GM18507 (cell line): ENCODE results near the gene GARS1.
A peak's percentile ranks its signal among the peaks of the same experiment; 100 is the strongest.
"Not testable (repeated sequence)": the region's sequence is repeated elsewhere in the genome, so short reads cannot be mapped to it uniquely, and the experiment has no call there.

ENCODE experiments used
- DNase-seq: peaks from one replicate; pipeline ENCODE4 v3.0.0; 2011; ENCODE audit warnings: low read depth; ENCODE audit not compliant: insufficient read length; ENCODE audit errors: extremely low spot score
- FAIRE-seq: peaks from 2 replicates; lab custom pipeline; 2011; peaks lifted over from hg19 to GRCh38; lab: Jason Lieb, UNC

GARS1 gene

GRCh38 chr7:30570238-30570637 is 24.4 kb upstream of the GARS1 start:
- not testable (repeated sequence) for FAIRE-seq, DNase-seq

DNA sequence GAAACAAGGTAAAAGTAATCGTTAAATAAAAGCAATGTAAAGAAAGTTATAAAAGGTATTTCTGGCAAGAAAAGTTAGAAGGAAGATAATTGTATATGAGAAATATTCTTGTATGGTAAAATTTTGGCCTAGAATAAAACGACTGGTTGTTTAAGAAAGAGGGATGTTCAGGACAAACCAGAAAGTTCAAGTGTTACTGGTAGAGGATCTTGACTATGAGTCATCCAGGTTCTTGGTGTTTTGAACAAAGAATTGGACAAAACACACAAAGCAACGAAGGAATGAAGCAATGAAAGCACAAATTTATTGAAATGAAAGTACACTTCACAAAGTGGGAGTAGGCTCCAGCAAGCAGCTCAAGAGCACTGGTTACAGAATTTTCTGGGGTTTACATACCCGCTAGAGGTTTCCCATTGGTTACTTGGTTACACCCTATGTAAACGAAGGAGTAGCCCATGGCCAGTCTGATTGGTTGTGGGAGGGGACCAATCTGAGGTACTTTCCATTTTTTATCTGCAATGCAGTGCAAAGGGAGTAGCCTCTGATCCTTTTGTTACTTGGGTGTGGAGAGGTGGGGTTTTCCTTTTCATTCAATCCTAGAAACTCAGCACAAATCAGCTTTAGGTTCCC is 22.4 kb upstream of the GARS1 start:
- no peak for FAIRE-seq
- no peak for DNase-seq

DNA sequence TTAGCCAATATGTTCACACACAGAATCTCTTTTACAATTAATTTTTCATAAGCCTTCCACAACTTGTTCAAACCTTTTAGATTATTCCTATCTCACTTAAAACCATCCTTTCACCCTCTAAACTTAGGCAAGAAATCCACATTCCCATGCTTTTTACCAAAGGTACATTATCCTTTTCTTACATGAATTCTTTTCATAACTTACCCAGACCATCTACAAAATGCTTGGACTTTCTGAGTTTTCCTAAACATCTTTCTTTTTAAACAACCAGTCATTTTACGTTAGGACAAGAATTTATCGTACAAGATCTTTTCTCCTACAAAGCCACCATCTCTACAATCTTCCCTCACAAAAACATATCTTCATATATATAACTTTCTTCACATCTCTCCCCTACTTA is 18.8 kb upstream of the GARS1 start:
- FAIRE-seq (no peak), DNase-seq (no peak)

DNA sequence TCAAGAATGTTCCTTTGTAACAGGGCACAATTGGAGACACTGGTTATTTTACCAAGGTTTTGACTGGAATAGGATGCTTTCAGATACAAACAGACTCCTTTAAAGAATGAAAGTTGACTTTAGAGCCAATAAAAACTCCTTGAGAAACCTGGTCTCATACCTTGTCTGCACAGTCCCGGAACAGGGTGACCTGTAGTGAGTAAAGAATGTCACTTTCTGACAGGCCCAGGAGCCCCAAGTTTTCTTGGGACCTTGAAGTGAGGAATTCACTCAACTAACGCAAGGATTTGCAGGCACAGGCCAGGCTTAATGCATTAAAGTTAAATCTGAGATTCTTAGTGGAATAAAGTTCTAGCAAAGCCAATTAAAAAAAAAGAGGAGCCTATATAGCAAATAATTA is 11.5 kb upstream of the GARS1 start:
- no peak for DNase-seq
- no peak for FAIRE-seq

DNA sequence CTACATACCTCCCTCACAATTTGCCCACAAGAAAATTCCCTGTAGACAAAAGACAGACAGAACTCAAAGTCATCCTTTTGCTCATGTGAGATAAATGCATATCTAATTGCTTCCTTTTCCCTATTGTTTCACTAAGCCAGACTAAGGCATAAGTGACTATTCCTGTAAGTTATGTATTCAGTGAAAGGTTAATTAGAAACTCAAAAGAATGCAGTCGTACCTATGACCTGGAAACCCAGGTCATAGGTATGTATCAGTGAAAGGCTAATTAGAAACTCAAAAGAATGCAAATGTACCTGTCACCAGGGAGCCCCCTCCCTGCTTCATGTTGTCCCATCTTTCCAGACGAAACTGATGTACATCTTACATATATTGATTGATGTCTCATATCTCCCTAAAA is 10.3 kb upstream of the GARS1 start:
- FAIRE-seq (peak; percentile 26), DNase-seq (no peak)

DNA sequence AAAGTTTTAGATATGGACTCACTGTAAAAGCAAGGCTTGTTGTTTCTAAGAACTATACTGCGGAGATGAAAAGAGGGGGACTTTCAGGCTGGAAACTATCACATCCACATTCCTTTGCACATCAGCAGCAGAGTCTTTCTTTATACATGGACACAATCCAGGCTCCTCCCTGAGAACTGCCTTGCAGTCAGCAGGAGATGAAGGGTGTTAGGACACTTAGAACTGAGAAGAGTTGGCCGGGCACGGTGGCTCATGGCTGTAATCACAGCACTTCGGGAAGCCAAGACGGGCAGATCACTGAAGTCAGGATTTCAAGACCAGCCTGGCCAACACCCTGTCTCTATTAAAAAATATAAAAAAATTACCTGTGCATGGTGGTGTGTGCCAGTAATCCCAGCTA is 9.7 kb upstream of the GARS1 start:
- FAIRE-seq (no peak), DNase-seq (no peak)

DNA sequence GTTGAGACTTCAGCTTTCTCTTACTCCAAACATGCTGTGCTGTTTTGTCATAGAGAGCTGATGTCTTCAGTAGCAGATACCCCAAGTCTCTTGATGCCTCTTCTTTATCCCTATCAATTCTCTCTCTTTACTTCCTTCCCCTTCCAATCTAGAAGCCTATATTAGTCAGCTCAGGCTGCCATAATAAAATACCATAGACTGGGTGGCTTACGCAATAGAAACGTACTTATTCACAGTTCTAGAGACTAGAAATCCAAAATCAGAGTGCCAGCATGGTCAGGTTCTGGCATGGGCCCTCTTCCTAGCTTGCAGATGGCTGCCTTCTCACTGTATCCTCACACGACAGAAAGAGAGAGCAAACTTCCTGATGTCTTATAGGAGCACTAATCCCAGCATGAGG is 9.0 kb upstream of the GARS1 start:
- no peak for FAIRE-seq
- no peak for DNase-seq

- not testable (repeated sequence) for FAIRE-seq
Observed at GRCh38 chr7:30587547-30587946, 7.1 kb upstream of the GARS1 start.

GRCh38 chr7:30589111-30589510 is 5.6 kb upstream of the GARS1 start:
- FAIRE-seq (no peak), DNase-seq (no peak)

More at GRCh38 chr7:30587547-30587946, 7.1 kb upstream of the GARS1 start:
- DNase-seq, result not testable (repeated sequence)

GRCh38 chr7:30594048-30594539 is 584 bp upstream of the GARS1 start:
- FAIRE-seq (no peak), DNase-seq (peak; percentile 23)

DNA sequence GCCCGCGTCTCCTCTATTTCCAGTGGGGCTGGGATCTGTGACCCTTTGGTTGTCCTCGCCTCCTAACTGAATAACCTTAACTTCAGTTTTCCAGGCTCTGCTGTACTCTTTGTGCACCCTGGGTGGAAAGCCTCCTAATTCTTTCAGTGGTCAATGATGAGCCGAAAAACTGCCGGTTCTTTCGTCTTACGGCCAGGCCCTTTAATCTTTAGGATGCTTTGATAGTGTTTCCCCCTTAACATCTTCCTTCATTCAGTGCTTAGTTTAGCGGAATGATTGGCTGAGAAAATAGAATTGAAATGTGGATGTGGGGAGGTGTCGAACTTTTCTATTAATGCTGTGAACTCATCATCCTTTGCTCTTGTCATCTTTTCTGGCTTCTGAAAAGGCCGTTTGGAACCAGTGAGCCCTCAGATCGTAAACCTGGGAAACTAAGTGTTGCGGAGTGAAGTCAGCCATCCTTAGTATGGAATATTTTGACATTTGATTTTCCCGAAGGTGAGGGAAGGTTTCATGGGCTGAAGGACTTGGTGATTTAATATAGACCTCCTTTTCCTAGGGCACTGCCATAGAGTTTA is 847 bp downstream of the GARS1 start:
- FAIRE-seq (peak; percentile 21), DNase-seq (no peak)

DNA sequence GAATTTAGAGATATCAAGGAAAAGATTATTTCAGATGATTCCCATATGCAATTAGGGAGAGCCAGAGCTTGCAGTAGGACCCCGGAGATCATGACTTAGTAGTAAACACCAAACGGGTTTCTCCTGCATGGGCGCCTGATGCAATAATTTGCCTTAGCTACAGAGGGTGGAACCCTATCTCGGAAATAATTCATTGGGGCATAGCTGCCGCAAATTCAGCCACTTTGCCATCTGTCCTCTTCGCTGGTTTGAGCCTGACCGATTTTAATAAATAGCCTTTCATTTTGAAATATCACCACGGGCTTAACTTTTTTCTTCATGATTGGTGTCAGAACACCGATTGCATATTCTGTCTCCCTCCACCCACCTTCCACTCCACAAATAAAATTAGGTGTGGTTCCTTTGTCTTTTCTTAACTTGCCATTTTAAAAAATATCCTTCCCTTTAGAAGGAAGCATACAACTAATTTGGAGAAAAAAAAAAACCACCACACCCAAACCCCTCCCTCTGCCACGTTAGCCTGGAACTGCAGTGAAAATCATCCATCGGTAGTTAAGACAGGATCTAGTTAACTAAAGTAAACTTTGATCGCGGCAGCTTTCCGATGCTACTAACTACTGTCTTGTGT is 1.4 kb downstream of the GARS1 start:
- no peak for DNase-seq

DNA sequence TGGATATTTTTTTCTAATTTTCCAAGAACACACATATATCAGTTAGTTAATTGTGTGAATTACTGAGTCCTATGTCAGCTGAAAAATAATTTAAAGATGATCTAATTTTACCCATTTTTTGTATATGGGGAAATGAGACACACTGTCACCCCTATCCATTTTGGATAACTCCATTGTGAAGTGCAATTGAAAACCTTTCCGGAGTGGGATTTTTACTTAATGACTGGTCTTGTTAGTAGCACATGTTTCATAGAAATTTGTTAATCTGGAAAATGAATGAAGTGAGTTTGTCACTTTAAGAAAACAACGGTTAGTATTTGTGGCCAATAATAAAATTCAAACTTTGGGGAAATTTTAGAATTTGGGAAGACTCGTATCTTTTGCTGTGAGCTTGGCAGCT is 2.0 kb downstream of the GARS1 start:
- FAIRE-seq, result no peak

More for the DNA sequence above, 1.4 kb downstream of the GARS1 start:
- peak; percentile 18 for FAIRE-seq

GRCh38 chr7:30598121-30598876 is 3.6 kb downstream of the GARS1 start:
- no peak for FAIRE-seq
- DNase-seq, result no peak

More for the DNA sequence above, 2.0 kb downstream of the GARS1 start:
- no peak for DNase-seq

DNA sequence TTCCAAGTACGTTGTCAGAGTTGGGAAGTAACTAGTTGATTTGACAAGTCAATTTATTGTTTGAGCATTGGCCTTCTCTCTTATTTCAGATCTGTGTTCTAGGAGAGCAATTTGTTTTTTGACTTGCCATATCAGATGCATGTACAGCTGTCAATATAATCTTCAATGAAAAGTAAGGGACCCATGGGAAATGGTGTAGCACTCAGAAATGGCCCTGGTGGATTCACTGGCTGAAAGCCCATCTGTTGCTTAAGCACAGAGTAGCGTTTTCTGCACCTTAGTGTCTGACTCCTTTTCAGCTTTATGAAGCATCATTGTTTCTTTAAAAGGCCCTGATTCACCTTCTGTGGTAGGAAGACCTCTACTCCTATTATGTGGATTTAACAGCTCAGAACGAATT is 10.2 kb downstream of the GARS1 start:
- FAIRE-seq (no peak), DNase-seq (no peak)

GRCh38 chr7:30605832-30606231 is 11.2 kb downstream of the GARS1 start:
- no peak for FAIRE-seq
- no peak for DNase-seq

DNA sequence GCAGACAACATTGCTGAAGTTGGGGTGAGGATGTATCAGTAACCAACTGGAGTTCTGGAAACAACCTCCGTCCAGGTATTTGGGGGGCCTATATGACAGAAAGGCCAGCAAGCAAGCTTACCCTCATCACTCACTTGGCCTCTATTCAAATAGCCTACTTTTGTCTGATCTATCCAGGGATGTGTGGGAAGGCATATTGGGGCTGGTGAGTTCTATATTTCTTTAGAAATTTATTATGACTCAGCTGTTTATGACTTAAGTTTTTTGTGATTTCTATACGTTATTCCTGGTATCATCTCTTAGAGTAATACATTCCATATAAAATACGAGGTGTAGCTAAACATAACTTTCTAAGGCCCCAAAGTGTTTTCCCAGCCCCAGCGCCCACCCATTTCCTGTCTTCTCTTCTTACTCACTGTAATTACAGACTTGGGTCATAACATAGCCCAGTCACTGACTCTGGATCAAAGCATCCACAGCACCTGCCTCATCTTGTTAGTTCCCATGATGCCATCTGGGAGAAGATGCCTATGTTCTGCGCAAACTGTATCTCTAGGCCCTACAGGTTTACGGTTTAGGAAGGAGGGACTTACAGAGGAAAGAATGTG is 18.1 kb downstream of the GARS1 start:
- DNase-seq (no peak), FAIRE-seq (no peak)

DNA sequence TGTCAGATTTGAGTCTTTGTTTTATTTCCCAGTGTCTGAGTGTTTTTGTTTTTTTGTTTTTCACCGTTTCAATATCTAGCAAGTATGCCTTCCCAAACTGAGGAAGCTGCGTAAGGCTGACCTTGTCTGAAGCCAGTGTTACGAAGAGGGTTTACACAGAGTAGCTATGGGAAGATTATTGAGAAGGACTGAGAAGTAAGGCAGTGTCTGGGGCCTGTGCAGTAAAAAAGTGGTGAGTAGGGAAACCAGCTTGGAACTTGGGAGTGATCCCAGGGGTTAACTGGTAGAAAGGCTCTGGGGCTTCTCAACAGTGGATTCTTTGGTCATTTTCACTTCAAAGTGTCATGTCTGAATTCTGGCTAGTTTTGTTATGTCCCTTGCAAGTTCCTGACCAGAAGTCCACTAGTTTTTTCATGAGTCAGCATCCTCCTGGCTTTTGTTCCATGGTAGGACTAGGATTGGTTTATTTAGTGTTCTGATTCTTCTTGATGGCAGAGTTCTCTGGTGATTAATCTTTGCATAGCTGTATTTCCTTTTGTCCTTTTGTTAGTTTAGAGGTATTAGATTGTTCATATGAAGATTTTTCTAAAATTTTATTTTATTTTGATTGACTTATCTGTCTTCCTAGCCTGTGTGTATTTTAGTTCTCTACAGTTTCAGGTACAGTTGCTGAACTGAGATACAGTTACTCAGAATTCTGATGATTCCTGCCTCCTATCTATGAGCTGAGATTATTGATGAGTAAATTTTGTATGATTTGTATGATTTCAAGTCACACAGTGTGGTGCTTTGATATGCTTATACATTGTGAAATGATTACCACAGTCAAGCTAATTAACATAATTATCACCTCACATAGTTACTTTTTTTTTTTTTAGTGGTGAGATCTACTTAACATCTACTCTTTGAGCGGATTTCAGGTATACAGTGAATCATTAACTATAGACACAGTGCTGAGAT is 19.0 kb downstream of the GARS1 start:
- no peak for DNase-seq

DNA sequence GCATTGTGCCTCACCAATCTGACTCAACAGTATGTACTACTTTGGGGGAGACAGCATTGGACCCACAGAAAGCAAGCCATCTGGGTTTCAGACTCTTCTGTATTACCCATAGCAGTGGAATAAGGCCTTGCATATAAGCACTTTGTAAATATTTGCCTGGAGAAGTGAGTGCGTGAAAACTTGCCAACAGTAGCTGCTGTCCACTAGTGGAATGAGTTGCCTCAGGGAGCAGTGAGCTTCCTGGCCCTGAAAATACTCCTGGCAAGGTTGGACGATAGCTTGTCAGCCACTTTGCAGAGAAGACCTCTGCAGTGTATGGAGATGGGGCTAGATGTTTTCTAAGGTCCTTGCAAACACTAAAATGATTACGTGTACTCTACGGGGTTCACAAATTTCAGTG is 21.6 kb downstream of the GARS1 start:
- FAIRE-seq (no peak), DNase-seq (no peak)

More for the DNA sequence above, 19.0 kb downstream of the GARS1 start:
- FAIRE-seq, result no peak
